Neuron (in vitro differentiated cells): ENCODE measurements around the gene HOXB13.

ENCODE experiments used
- H2AFZ ChIP-seq: one replicate; pipeline ENCODE4 v1.6.1; 2013; ENCODE audit warnings: low read depth, mild to moderate bottlenecking, inconsistent platforms, low read length, moderate library complexity
- H3K27me3 ChIP-seq: one replicate; pipeline ENCODE4 v1.6.1; 2013; ENCODE audit warnings: low read length; ENCODE audit not compliant: insufficient read depth
- H3K36me3 ChIP-seq: one replicate; pipeline ENCODE4 v1.6.1; 2013; ENCODE audit warnings: low read length; ENCODE audit not compliant: insufficient read depth
- H3K4me1 ChIP-seq: one replicate; pipeline ENCODE4 v1.6.1; 2013; ENCODE audit warnings: low read length; ENCODE audit not compliant: insufficient read depth
- H3K4me3 ChIP-seq: 2 replicates; pipeline ENCODE4 v1.5.1; 2013; ENCODE audit warnings: mild to moderate bottlenecking, low read length, moderate library complexity
- H3K9me3 ChIP-seq: one replicate; pipeline ENCODE4 v1.6.1; 2013; ENCODE audit warnings: low read length

Gene HOXB13

GRCh38 chr17:48727415-48728175, 955 bp downstream of the HOXB13 start:
- no peak overlapping the region for H3K4me3 ChIP-seq
- H2AFZ ChIP-seq: no peak overlapping the region
- H3K4me1 ChIP-seq: peaks cover 6% of the 10 kb centered on the region
- H3K36me3 ChIP-seq: no peaks in the 10 kb centered on the region
- peaks cover 97% of the 10 kb centered on the region for H3K27me3 ChIP-seq
- H3K9me3 ChIP-seq: no peaks in the 10 kb centered on the region

DNA sequence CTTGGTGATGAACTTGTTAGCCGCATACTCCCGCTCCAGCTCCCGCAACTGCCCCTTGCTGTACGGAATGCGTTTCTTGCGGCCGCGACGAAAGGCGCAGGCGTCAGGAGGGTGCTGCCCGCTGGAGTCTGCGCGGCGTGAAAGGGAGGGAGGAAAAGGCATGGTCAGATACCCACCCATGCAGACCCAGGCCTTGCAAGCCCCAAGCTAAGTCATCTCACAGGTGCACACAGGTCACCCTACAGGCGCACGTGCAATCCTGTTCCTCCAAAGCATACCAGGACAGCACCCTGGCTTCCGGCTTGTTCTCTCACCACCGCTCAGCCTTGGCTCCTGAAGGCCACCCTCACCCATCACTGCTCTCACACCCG, 1.6 kb downstream of the HOXB13 start:
- Histone ChIP-seq H3K4me1 (peaks cover 6% of the 10 kb centered on the region), H3K4me3 (no peak overlapping the region), H3K36me3 (no peaks in the 10 kb centered on the region), H3K27me3 (peaks cover 97% of the 10 kb centered on the region), H2AFZ (no peak overlapping the region), H3K9me3 (no peaks in the 10 kb centered on the region)

DNA sequence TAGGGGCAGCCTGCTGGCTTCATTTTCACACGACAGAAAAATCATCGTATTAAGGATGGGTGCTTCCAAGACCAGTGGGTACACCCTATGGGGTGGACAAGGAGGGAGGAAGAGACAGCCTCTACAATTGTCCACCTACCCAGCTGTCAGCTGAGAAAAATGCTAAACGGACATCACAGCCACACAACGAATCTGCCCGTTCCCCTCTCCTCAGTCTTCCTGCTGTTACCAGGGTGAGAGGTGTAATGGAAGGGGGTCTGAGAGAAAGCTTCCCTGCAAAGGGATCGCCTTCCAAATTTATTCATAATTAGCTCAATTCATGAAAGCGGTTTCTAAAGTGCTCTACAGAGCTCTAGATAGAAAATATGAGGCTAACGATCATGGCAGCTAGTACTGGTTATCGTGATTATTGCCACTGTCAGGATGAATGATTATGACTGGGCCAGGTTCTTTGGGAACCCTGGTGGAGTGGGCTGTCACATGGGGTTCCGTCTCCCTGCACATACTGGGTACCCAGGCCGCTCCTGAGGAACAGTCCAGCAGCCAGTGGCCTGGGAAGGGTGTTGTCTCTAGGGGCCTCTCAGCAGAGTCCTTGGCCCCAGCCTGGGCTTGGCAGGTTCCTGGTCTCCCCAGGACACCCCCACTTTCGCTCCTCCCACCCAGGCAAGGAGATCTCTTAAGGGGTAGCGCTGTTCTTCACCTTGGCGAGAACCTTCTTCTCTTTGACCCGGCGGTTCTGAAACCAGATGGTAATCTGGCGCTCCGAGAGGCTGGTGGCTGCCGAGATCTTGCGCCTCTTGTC, 2.2 kb downstream of the HOXB13 start:
- no peaks in the 10 kb centered on the region for H3K36me3 ChIP-seq
- no peak overlapping the region for H2AFZ ChIP-seq
- peaks cover 6% of the 10 kb centered on the region for H3K4me1 ChIP-seq
- H3K9me3 ChIP-seq: no peaks in the 10 kb centered on the region
- no peak overlapping the region for H3K4me3 ChIP-seq
- peaks cover 97% of the 10 kb centered on the region for H3K27me3 ChIP-seq

DNA sequence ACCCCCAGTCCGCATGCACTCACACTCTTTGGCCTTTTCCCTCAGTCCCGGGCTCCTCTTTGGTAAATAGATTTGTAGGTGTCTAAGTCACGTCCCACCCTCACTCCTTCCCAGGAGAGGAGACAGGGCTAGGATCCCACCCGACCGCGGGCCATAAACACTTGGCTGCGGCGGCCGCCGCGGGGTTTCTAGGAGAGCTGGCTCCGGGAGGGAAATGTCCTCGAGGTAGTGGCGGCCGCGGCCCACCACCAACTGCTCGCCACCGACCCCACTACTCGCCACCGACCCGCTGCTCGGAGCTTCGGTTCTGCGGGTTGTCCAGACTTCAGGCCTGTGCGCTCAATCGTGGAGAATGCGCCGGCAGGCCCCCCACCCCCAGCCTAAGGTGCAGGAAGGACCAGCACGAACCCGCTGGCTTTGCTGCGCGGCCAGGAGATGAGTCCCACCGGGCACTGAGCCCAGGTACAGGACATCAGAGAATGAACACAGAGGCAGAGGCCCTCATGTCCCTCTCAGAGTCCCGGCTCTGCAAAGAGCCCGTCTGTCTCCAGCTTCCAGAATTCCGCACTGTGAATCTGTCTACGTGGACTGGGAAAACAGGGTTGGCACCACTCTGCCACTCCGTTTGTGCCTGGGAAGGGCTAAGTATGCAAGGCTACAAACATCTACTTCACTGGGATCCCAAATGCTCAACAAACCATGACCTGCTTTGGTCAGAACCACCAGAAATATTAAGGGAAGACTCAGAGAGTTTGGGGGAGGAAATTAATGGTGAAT, 3.1 kb downstream of the HOXB13 start:
- peaks cover 2% of the 10 kb centered on the region for H3K9me3 ChIP-seq
- H3K4me3 ChIP-seq: no peak overlapping the region
- H3K36me3 ChIP-seq: no peaks in the 10 kb centered on the region
- peaks cover 99% of the 10 kb centered on the region for H3K27me3 ChIP-seq
- no peak overlapping the region for H2AFZ ChIP-seq
- peaks cover 6% of the 10 kb centered on the region for H3K4me1 ChIP-seq

DNA sequence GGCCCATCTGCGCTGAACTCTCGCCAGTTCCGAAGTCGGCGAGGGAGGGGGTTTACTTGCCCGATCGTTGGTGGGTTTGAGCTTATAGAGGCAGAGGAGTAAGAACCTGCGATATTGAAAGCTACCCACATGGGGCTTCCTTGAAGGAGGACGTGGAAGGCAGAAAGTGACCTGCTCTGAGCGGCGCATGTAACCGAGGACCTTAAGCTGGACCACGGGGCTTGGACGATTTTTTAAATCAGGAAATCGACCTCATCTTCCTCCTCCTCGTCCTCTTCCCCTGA, 3.6 kb downstream of the HOXB13 start:
- Histone ChIP-seq H3K4me3 (no peak overlapping the region), H3K36me3 (no peaks in the 10 kb centered on the region), H3K4me1 (peaks cover 6% of the 10 kb centered on the region), H3K27me3 (peaks cover 99% of the 10 kb centered on the region), H2AFZ (no peak overlapping the region), H3K9me3 (peaks cover 2% of the 10 kb centered on the region)

DNA sequence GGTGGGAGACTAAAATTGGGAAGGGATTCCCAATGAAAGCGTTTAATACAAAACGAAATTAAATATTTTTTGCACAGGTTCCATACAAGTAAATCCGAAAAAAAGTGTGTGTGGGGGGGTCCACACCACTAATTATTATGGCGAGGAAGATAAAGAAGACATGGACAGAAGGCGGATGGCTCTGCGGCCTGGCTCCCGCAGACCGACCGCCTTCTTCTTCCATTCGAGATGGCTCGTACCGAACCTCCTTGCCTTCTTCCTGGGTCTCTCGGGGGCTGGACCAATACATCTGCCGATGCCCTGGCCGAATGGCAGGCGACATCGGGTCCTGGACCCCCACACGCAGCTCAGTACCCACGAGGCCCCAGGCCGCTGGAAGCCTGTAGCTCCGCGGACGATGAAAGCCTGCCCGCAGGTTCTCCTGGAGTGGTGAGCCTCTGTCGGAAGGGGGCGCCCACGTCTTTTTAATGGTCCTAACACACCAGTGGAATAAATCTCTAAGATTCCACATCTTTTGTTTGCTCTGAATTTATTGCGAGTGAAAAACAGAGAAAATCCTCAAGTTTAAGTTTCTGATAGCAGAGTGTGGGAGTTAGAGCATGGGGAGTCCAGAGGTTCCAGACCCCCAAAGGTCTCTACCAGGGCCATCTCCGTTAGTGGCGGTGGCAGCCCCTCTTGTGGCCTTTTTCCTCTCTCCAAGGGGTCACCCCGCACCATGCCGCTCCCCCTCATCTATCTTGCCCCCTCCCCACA, 4.1 kb downstream of the HOXB13 start:
- Histone ChIP-seq H3K4me1 (peaks cover 8% of the 10 kb centered on the region), H3K27me3 (peaks cover 99% of the 10 kb centered on the region), H3K36me3 (no peaks in the 10 kb centered on the region), H3K4me3 (no peak overlapping the region), H3K9me3 (peaks cover 2% of the 10 kb centered on the region), H2AFZ (no peak overlapping the region)

- Histone ChIP-seq H3K4me3 (no peak overlapping the region), H3K36me3 (no peaks in the 10 kb centered on the region), H3K4me1 (peaks cover 6% of the 10 kb centered on the region), H2AFZ (no peak overlapping the region), H3K9me3 (peaks cover 2% of the 10 kb centered on the region), H3K27me3 (peaks cover 100% of the 10 kb centered on the region)
These were observed 4.9 kb downstream of the HOXB13 start for GRCh38 chr17:48723423-48724250.

GRCh38 chr17:48722915-48723422, 5.6 kb downstream of the HOXB13 start, which contains the start of gene PRAC2:
Gene PRAC2 (plus strand): TSS chr17:48723185. CDS start chr17:48724411, 1,226 bp downstream.
- Histone ChIP-seq H3K4me3 (no peak within 1 kb of the TSS), H3K27me3 (peaks cover 100% of the 10 kb centered on the region), H3K4me1 (peaks cover 5% of the 10 kb centered on the region)

GRCh38 chr17:48722201-48722907, 6.2 kb downstream of the HOXB13 start, which contains the start of gene PRAC1:
Gene PRAC1 (minus strand): TSS chr17:48722518. CDS start chr17:48722392, 126 bp downstream.
- peaks cover 5% of the 10 kb centered on the region for H3K4me1 ChIP-seq
- H3K36me3 ChIP-seq: no peaks in the 10 kb centered on the region
- no peak within 1 kb of the TSS for H3K4me3 ChIP-seq
- H3K9me3 ChIP-seq: peaks cover 2% of the 10 kb centered on the region
- peaks cover 100% of the 10 kb centered on the region for H3K27me3 ChIP-seq
- no peak within 1 kb of the TSS for H2AFZ ChIP-seq

More at GRCh38 chr17:48722915-48723422, 5.6 kb downstream of the HOXB13 start, which contains the start of gene PRAC2:
- Histone ChIP-seq H2AFZ (no peak within 1 kb of the TSS), H3K36me3 (no peaks in the 10 kb centered on the region), H3K9me3 (peaks cover 2% of the 10 kb centered on the region)

- Histone ChIP-seq H3K9me3 (peaks cover 2% of the 10 kb centered on the region), H3K27me3 (peaks cover 98% of the 10 kb centered on the region), H3K36me3 (no peaks in the 10 kb centered on the region)
These were observed 7.5 kb downstream of the HOXB13 start for GRCh38 chr17:48721009-48721402.

GRCh38 chr17:48720266-48721008, 8.1 kb downstream of the HOXB13 start:
- H2AFZ ChIP-seq: no peak overlapping the region
- no peaks in the 10 kb centered on the region for H3K36me3 ChIP-seq
- H3K4me3 ChIP-seq: no peak overlapping the region
- peaks cover 96% of the 10 kb centered on the region for H3K27me3 ChIP-seq
- peaks cover 5% of the 10 kb centered on the region for H3K4me1 ChIP-seq
- H3K9me3 ChIP-seq: peaks cover 2% of the 10 kb centered on the region

More at GRCh38 chr17:48721009-48721402, 7.5 kb downstream of the HOXB13 start:
- Histone ChIP-seq H3K4me3 (no peak overlapping the region), H2AFZ (no peak overlapping the region), H3K4me1 (peaks cover 5% of the 10 kb centered on the region)
